CD4-positive, alpha-beta T cell treated with Interleukin-12 subunit alpha and Interleukin-12 subunit beta, for 1 hour (primary cell): Measurements from ENCODE around the gene CCDC197.

Source experiments
- DNase-seq: peaks from one replicate; pipeline ENCODE4 v3.0.0-alpha.2; 2020

Gene CCDC197

GRCh38 chr14:94045101-94045500, 48.0 kb downstream of the CCDC197 start:
- DNase-seq: no peak

GRCh38 chr14:94045563-94046345, 48.7 kb downstream of the CCDC197 start:
- no peak for DNase-seq

- DNase-seq: no peak
Measured at GRCh38 chr14:94046696-94047250, 49.7 kb downstream of the CCDC197 start.

- no peak for DNase-seq
Measured at GRCh38 chr14:94047581-94047980, 50.5 kb downstream of the CCDC197 start.

- no peak for DNase-seq
Measured at GRCh38 chr14:94048691-94049624, 51.9 kb downstream of the CCDC197 start.

- no peak for DNase-seq
Measured at GRCh38 chr14:94049625-94050023, 52.5 kb downstream of the CCDC197 start.

- DNase-seq: no peak
Measured at GRCh38 chr14:94050231-94050880, 53.3 kb downstream of the CCDC197 start.

GRCh38 chr14:94051115-94051514, 54.0 kb downstream of the CCDC197 start:
- DNase-seq: no peak

- no peak for DNase-seq
Measured at GRCh38 chr14:94051779-94052178, 54.7 kb downstream of the CCDC197 start.

GRCh38 chr14:94052199-94052598, 55.1 kb downstream of the CCDC197 start:
- DNase-seq: no peak

- DNase-seq: no peak
Measured at GRCh38 chr14:94052662-94053061, 55.6 kb downstream of the CCDC197 start.

GRCh38 chr14:94054401-94054800, 57.3 kb downstream of the CCDC197 start:
- no peak for DNase-seq

- no peak for DNase-seq
Measured at GRCh38 chr14:94054936-94055335, 57.8 kb downstream of the CCDC197 start.

- DNase-seq: peak; percentile 39
Measured at GRCh38 chr14:94056579-94057308, 59.6 kb downstream of the CCDC197 start.

GRCh38 chr14:94058128-94058673, 61.1 kb downstream of the CCDC197 start:
- DNase-seq: no peak
